WTC11 (cell line): ENCODE data around the gene ZNF547.

ENCODE experiments used
- CTCF ChIP-seq: fragments of 200-600 bp; IDR thresholded peaks from 2 replicates; pipeline ENCODE4 v1.8.0; 2022; ENCODE audit warnings: antibody characterized with exemption
- SP1 ChIP-seq: sonication (generic); formaldehyde crosslinking; conservative IDR thresholded peaks from 2 replicates; pipeline ENCODE4 v1.8.1; 2022; ENCODE audit warnings: missing genetic modification reagents
- TF ChIP-seq, protein P1 (sequence below): sonication (generic); formaldehyde crosslinking; IDR thresholded peaks from 2 replicates; pipeline ENCODE4 v1.8.1; 2022; ENCODE audit warnings: missing genetic modification reagents, borderline replicate concordance

DNA sequence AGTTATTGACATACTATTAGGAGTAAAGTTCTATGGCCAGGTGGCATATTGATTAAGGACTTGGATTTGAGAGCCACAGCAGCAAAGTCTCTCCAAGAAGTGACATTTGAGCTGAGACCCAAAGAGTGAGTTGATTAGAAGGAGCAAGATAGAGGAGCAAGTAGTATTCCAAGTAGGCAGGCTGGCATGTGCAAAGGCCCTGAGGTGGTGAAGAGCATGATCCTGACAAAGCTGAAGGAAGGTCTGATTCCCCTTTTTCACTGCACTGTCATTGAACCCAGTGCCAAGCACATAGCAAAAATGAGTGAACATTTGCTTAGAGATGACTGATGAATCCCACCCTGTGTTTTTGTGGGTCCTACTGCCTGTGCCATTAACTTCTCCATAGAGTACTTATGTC is 38.4 kb upstream of the ZNF547 start:
- TF ChIP-seq CTCF (no peak), SP1 (CRISPR knock-in tag) (no peak)
- TF ChIP-seq, protein P1, sequence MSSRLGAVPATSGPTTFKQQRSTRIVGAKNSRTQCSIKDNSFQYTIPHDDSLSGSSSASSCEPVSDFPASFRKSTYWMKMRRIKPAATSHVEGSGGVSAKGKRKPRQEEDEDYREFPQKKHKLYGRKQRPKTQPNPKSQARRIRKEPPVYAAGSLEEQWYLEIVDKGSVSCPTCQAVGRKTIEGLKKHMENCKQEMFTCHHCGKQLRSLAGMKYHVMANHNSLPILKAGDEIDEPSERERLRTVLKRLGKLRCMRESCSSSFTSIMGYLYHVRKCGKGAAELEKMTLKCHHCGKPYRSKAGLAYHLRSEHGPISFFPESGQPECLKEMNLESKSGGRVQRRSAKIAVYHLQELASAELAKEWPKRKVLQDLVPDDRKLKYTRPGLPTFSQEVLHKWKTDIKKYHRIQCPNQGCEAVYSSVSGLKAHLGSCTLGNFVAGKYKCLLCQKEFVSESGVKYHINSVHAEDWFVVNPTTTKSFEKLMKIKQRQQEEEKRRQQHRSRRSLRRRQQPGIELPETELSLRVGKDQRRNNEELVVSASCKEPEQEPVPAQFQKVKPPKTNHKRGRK (CRISPR knock-in tag) = no peak
